ENCODE measurements around the gene CHST15. TPM values are rescaled to one million over a fixed set of nuclear protein-coding genes. Genes with fewer than 3 reads are reported as not detected.

The CHST15 gene
- total and polyA plus RNA-seq, 2 of the 8 experiments (the other 6 are each of a cell fraction or from before 2014, with no cell fraction given): 8.8 to 9.1 TPM

DNA sequence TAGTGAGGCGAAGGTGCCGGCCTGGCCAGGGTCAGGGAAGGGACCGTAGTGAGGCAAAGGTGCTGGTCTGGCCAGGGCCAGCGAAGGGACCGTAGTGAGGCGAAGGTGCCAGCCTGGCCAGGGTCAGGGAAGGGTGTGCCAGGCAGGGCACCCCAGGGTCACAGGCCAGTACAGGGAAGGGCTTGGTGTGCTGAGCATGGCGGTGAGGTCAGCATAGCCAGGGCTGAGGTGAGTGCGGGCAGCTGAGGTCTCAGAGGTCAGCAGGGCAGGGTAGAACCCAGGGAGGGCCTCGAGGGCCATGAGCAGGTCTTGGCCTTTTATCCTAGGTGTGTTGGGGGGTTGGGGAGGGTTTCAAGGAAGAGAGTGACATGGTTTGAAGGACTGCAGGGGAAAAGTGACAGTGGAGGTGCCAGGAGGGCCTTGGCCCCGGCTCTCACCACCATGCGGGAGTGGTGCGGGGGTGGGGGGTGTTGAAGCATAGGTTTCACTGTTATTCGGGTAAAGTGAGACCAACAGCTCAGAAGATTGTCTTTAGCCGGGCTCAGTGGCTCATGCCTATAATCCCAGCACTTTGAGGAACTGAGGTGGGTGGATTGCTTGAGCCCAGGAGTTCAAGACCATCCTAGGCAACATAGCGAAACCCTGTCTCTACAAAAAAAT is 93.3 kb downstream of the CHST15 start (continued):
- TF ChIP-seq POU5F1 (IDR thresholded peaks at IDR 0.05; ENCODE audit: low read depth, low read length) (no peak), PHF8 (conservative IDR thresholded peaks at IDR 0.05; ENCODE audit: low read depth, low read length) (no peak), TEAD4 (IDR thresholded peaks at IDR 0.05; ENCODE audit: low read depth, low read length) (no peak), ASH2L (IDR thresholded peaks at IDR 0.05; ENCODE audit: low read length) (no peak), SP2 (IDR thresholded peaks at IDR 0.05; ENCODE audit: low read length) (no peak), POLR2A (IDR thresholded peaks at IDR 0.05; ENCODE audit: control extremely low read depth in 1 of 2, low read depth in 2 of 2, low read length in 2 of 2) (no peak)
